Tibial nerve (tissue), 4 donors: ENCODE measurements around the gene SLAIN2. TPM values are rescaled to one million over a fixed set of nuclear protein-coding genes. Genes with fewer than 3 reads are reported as not detected.

Experiments
- DNase-seq, 2 donors: peaks; one replicate each; pipeline ENCODE4 v3.0.0-alpha.2; 2019; ENCODE audit warnings: low spot score in 2 of 2
- H3K27ac ChIP-seq, 4 donors: fragments of 200-600 bp; sonication (generic) in 3 of 4; one replicate each; pipeline ENCODE4 v1.5.1; 2017 to 2019; ENCODE audit warnings: mild to moderate bottlenecking in 1 of 4
- H3K27me3 ChIP-seq, 2 donors: fragments of 200-600 bp; sonication (generic) in 1 of 2; one replicate each; pipeline versions ENCODE4 v1.5.1 to v1.6.0; 2017 to 2019
- H3K36me3 ChIP-seq, 3 donors: fragments of 200-600 bp; sonication (generic); one replicate each; pipeline ENCODE4 v1.5.1; 2018 to 2019
- H3K4me1 ChIP-seq, 4 donors: fragments of 200-600 bp; sonication (generic) in 3 of 4; one replicate each; pipeline ENCODE4 v1.5.1; 2017 to 2019
- H3K4me3 ChIP-seq, 4 donors: fragments of 200-600 bp; sonication (generic) in 3 of 4; one replicate each; pipeline ENCODE4 v1.5.1; 2017 to 2019; ENCODE audit warnings: mild to moderate bottlenecking in 1 of 4, moderate library complexity in 1 of 4
- H3K9me3 ChIP-seq, 4 donors: fragments of 200-600 bp; sonication (generic) in 3 of 4; one replicate each; pipeline ENCODE4 v1.5.1; 2017 to 2019
- CTCF ChIP-seq, 5 experiments: fragments of 200-600 bp in 3 of 5; fragments of 450-650 bp in 2 of 5; sonication (generic) in 3 of 5; IDR thresholded peaks; one replicate each; pipeline ENCODE4 v1.5.1; 2016 to 2019; ENCODE audit warnings: antibody characterized with exemption in 5 of 5, mild to moderate bottlenecking in 3 of 5, moderate library complexity in 2 of 5
- EP300 ChIP-seq, 2 donors: sonication (generic); formaldehyde crosslinking; IDR thresholded peaks; one replicate each; pipeline ENCODE4 v1.6.1; 2017; ENCODE audit warnings: antibody characterized with exemption in 2 of 2, mild to moderate bottlenecking in 1 of 2
- POLR2A ChIP-seq, 2 donors: fragments of 450-650 bp; IDR thresholded peaks; one replicate each; pipeline ENCODE4 v1.6.1; 2017; ENCODE audit warnings: antibody characterized with exemption in 2 of 2, mild to moderate bottlenecking in 2 of 2, moderate library complexity in 2 of 2
- WGBS, 2 donors: methylation state at CpG; one replicate each; pipeline ENCODE4 v1.1.5; 2018; 5-methylcytosine and 5-hydroxymethylcytosine counted together
- total RNA-seq, 4 donors: library from RNA; depleted of rRNA; stranded (reverse); fragments of >200 nt; gene quantifications; one replicate each; pipeline ENCODE4 v1.1.0, GENCODE V29; 2016

Gene SLAIN2
- total RNA-seq, 4 donors from 2014 or later = 23.4 to 53.8 (median 33.8) TPM

GRCh38 chr4:48454591-48454990 is 113.3 kb downstream of the SLAIN2 start:
- no peak overlapping the region for H3K27ac ChIP-seq
- no peaks in the 10 kb centered on the region for H3K36me3 ChIP-seq
- TF ChIP-seq CTCF (IDR thresholded peaks at IDR 0.05) = no peak
- no peak for TF ChIP-seq POLR2A (IDR thresholded peaks at IDR 0.05)
- no peak for TF ChIP-seq EP300 (IDR thresholded peaks at IDR 0.05)
- H3K4me1 ChIP-seq = no peaks in the 10 kb centered on the region
- 93 to 94% methylated on average over 2 of the region's 2 CpGs for WGBS, 2 donors
- H3K27me3 ChIP-seq = no peaks in the 10 kb centered on the region
- no peak for DNase-seq
- H3K4me3 ChIP-seq = no peak overlapping the region
- H3K9me3 ChIP-seq = peaks cover 0 to 23% (median 0%) of the 10 kb centered on the region in 4 donors

GRCh38 chr4:48461000-48461399 is 119.7 kb downstream of the SLAIN2 start:
- H3K27ac ChIP-seq = no peak overlapping the region
- no peak overlapping the region for H3K4me3 ChIP-seq
- no peaks in the 10 kb centered on the region for H3K27me3 ChIP-seq
- no peaks in the 10 kb centered on the region for H3K36me3 ChIP-seq
- H3K9me3 ChIP-seq = peaks cover 0 to 16% (median 0%) of the 10 kb centered on the region in 4 donors
- no peak for DNase-seq
- TF ChIP-seq POLR2A (IDR thresholded peaks at IDR 0.05) (no peak), EP300 (IDR thresholded peaks at IDR 0.05) (no peak), CTCF (IDR thresholded peaks at IDR 0.05) (no peak)
- H3K4me1 ChIP-seq = no peaks in the 10 kb centered on the region

DNA sequence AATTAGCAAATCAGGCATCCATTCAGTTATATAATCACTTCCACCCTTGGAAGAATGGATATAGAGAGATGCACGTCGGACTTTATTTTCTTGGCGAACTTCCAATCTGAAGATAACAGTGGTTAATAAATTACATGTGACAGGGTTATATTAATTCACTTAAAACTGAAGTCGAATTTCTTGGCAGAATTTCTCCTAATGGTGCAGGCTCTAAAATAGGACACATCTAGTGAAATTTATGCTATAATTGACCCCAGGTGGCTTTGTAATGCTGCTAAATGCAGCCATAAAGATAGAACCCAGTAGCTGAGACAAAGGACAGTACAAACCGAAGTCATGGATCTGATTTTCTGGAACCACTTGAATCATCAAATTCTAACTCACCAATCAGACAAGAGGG is 121.0 kb downstream of the SLAIN2 start:
- WGBS, 2 donors = 38 to 51% methylated on average over 5 of the region's 5 CpGs
- TF ChIP-seq CTCF (IDR thresholded peaks at IDR 0.05) = no peak
- TF ChIP-seq EP300 (IDR thresholded peaks at IDR 0.05) = no peak
- TF ChIP-seq POLR2A (IDR thresholded peaks at IDR 0.05) = no peak
- Histone ChIP-seq H3K9me3 (peaks cover 0 to 2% (median 0%) of the 10 kb centered on the region in 4 donors), H3K27ac (no peak overlapping the region), H3K4me1 (no peaks in the 10 kb centered on the region), H3K4me3 (no peak overlapping the region), H3K36me3 (no peaks in the 10 kb centered on the region), H3K27me3 (no peaks in the 10 kb centered on the region)
- no peak for DNase-seq

DNA sequence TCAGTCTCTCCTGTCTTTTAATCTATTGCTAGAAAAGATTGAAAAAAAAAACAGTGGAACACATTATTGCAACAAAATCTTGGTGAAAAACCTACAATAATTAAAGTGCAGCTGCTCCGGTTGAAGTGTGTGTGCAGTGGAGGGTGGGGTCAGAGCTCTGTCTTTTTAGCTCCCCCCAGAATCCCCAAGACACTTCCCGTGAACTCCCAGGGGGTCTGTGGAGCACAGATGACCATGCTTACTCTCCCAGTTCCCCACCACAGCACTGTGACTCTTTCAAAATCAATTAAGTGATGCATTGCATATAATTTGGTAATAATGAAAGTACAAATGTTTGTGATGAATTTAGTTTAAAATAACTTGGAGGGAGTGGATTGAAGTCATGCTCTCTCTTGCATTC is 126.1 kb downstream of the SLAIN2 start:
- WGBS, 2 donors = 48 to 50% methylated on average over 2 of the region's 2 CpGs
- no peak for DNase-seq
- H3K36me3 ChIP-seq = no peaks in the 10 kb centered on the region
- no peak overlapping the region for H3K4me3 ChIP-seq
- no peaks in the 10 kb centered on the region for H3K27me3 ChIP-seq
- TF ChIP-seq EP300 (IDR thresholded peaks at IDR 0.05) (no peak), POLR2A (IDR thresholded peaks at IDR 0.05) (no peak), CTCF (IDR thresholded peaks at IDR 0.05) (no peak)
- no peaks in the 10 kb centered on the region for H3K4me1 ChIP-seq
- H3K9me3 ChIP-seq = no peaks in the 10 kb centered on the region
- no peak overlapping the region for H3K27ac ChIP-seq

- Histone ChIP-seq H3K4me3 (no peak overlapping the region), H3K27me3 (no peaks in the 10 kb centered on the region), H3K36me3 (no peaks in the 10 kb centered on the region), H3K9me3 (no peaks in the 10 kb centered on the region), H3K27ac (no peak overlapping the region), H3K4me1 (no peaks in the 10 kb centered on the region)
- TF ChIP-seq POLR2A (IDR thresholded peaks at IDR 0.05) (no peak), EP300 (IDR thresholded peaks at IDR 0.05) (no peak), CTCF (IDR thresholded peaks at IDR 0.05) (no peak)
- no peak for DNase-seq
- 71 to 75% methylated on average over 4 to 5 of the region's 5 CpGs for WGBS, 2 donors
Measured at GRCh38 chr4:48467891-48468290, 126.6 kb downstream of the SLAIN2 start.
